ENCODE measurements around the gene OTOF.
"Not testable (repeated sequence)": the region's sequence is repeated elsewhere in the genome, so short reads cannot be mapped to it uniquely, and the experiment has no call there.

OTOF gene

DNA sequence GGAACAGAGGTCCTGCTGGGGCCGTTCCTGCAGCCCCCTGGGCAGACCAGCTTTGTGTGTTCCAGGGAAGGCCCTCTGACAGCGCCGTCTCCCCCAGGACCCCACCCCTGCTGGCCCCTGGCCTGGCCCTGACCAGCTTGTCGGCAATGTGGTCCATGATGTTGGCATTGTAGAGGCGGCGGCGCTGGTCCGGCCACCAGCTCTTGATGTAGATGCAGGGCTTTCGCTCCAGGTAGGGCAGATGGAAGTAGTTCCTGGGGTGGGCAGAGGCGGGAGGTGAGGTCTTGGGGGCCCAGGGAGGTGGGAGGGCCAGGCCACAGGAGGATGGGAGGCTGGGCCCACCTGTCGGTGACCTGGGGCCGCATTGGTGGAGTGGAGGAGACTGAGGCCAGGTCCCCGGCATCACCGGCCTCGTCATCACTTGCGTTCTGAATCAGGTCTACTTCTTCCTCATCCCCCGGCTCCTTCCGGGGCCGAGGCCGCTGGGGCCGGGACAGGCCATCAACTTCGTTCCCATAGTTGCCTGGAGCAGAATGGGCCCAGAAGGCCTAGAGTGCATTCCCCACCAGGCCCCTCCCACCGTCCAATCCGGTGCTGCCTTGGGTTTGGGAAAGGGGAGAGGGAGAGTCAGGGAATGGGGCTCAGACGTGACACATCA, 1.3 kb upstream of the OTOF start:
- DNase-seq: no peak

DNA sequence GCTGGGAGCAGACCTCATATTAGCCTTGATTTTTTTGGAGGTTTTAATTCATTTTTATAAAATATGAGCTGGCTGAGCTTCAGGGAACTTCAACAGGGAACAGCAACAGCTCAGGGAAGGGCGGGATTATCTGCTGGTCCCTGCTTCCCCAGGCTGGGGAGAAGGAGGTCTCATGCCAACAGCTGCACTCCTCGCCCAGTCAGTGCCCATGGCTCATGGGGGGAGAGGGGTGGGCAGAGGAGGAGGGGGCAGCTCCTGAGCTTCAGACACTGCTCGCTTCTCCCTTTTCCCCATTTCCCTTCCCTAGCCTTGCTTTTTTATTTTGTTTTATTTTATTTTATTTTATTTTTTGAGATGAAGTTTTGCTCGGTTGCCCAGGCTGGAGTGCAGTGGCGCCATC, 442 bp upstream of the OTOF start:
- no peak for DNase-seq

DNA sequence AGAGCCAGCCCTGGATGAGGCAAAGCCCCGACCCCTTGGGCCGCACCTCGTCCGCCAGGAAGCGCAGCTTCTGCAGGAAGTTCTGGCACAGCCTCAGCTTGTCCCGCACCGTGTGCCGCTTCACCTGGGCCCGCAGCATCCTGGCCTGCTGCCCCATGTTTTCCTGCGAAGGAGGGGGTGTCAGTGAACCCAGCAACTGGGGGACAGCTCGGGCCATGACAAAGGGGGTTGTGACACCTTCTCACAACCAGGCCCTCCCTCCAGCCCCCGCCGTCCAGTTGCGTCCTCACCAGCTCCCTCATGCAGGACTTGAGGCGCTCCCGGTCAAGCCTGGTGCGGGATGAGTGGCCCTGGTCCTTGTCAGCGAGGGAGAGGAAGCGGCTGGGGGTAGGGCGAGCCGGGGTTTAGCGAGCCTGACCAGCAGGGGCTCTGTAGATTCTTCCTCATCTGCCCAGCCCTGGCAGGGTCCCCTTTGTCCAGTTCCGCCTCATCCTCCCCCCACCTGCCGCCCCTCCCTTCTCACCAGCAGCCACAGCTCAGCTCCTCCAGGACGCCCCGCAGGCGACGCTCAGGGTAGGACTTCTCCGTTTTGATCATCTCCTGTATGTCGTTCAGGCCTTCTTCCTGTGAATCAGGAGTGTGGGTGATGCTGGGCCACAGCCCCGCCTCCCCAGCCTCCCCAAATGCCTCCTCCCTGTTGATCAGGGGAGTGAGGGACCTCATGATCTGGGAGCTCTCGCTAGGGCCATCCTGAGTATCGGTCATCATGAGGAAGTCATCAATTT, 606 bp downstream of the OTOF start:
- DNase-seq: peak in 1 of 5 donors; percentile 11

DNA sequence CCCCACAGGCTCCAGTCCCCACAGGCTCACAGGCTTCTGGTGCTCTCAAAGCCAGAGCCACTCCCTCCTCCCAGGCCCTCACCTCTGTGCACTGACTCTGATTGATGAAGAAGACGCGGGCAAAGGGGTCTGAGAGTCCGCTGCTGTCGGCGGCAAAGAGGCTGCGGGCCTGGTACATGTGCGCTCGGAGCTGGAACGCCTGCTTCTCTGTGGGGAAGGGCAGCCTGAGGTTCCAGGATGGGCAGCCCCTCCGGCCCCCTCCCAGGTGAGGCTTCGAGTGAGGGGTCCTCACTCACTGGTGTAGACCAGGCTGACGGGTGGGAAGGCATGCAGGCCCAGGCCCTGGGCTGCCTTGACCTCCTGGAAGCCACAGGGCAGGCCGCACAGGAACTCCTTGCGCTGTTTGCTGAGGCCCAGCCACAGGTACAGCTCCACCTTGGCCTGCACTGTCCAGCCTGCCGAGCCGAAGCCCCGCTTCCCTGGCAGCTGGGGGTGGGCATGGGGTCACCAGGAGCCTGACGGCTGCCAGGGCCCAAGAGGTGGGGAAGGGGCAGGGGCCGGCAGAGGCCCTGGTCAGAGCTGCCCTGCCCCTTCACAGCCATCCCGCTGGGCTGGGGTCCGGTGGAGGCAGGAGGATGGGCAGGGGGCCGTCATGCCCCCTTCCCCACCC, 2.0 kb downstream of the OTOF start:
- no peak for DNase-seq

DNA sequence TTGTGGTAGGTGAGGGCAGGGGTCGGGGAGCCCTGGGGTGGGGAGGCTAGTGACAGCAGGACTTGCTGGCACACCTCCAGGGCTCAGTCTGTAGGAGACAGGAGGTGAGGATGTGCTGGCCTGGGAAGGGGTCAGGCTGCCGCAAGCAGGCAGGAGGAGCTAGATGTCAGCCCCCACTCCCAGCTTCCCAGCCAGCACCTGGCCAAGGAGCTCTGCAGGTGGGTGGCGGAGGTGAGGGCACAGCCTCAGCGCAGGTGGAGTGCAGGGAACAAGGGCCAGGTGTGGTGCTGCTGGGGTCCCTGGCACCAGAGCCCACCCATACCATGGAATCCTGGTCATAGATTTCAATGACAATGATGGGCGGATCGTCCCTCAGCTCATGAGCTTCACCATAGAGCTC, 2.9 kb downstream of the OTOF start:
- DNase-seq: no peak

DNA sequence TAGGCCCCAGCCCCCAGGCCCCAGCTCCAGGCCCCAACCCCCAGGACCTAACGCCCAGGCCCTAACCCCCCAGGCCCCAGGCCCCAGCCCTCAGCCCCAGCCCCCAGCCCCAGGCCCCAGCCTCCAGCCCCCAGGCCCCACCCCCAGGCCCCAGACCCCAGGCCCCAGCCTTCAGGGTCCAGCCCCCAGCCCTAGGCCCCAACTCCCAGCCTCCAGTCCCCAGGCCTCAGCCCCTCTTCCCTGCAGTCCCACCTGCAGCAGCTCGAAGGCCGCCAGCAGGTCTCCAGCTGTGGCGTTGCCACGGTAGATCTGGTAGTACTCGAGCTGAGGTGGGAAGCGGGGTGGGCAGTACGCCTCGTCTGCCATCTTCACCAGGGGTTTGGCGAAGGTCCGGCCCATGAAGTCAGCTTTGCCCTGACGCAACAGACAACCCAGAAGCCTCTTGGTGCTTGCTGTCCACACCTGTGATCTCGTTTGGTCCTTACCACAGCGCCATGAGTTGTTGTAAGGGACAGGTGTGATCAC, 3.6 kb downstream of the OTOF start:
- DNase-seq: no peak

DNA sequence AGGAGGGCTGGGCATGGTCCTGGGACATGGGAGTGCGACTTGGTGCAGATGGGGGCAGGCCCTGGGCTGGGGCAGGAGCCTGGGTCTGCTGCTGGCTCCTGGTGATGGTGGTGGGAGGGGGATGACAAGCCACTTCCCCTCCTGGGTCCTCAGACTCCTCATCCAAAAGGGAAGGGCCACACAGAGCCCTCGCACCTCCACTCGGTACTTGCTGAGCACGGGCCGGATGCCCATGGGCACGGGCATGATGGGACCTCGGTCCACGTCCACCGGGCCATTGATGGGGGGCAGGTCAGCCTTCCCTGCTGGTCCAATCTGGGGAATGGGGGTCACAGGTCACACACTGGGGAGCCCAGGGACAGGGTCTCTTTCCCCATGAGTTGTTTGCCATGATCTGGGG, 4.1 kb downstream of the OTOF start:
- no peak for DNase-seq

DNA sequence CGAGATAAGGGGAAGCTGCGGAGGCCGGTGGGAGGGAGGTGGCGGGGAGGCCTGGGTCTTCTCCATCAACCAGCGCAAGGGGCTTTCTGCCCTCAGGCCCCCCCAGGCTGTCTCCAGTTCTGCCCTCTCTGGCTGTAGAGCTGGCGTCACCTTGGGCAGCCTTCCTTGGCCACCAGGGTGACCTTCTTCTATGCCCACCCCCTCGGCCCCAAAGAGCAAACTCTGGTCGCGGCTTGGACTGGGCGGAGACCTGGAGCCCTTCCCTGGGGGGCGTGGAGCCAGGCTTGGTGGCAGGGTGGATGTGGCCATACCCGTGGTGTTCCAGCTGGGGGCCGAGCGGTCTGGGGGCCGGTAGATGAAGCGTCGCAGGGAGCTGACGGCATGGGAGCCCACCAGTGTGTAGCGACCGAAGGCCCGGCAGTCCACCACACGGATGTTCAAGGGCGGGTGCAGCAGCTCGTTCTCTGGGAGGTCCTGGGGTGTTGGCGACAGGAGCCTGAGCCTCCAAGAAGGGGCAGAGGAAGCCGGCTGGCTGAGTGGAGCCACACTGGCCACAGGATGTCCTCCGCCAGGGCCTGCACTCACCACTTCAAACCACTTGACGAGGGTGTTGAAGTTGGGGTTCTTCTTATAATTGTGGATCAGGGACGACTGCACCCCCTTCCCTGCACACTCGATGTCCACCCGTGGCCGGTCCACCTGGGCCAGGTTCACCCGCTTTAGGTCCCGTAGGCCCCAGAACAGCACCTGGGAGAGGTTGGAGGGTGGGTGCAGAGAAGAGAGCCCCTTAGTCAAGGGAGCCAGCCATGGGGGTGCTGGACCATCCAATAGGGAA, 4.9 kb downstream of the OTOF start:
- no peak for DNase-seq

DNA sequence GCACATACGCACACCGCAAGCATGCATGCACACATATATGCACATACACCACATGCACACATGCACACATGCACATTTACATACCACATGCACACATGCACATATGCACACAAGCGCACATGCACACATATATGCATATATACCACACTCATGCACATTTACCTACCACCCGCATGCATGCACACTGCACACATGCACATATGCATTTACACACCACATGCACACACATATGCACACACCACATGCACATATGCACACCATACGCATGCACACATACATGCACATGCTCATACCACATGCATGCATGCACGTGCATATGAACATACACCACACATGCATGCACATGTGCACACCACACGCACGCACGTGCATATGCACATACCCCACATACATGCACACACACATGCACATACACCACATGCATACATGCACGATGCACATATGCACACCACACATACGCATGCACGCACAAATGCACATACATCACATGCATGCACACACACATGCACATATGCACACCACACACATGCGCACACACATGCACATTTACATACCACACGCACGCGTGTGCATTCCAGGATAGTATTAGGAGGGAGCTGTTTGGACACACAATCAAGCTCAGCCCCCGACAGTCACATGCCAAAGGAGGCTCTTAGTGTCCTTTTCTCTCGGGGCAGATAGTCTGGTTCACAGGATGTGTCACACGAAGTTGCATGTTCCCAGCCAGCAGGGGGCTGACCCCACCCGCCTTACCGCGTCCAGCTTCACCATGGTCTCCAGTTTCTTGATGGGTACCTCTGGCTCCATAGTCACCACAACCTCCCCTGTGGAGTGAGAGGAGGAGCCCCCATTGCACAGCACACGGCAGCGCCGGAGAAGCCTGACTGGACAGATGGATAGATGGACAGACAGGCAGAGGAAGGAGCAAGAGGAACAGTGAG, 5.9 kb downstream of the OTOF start:
- no peak for DNase-seq

DNA sequence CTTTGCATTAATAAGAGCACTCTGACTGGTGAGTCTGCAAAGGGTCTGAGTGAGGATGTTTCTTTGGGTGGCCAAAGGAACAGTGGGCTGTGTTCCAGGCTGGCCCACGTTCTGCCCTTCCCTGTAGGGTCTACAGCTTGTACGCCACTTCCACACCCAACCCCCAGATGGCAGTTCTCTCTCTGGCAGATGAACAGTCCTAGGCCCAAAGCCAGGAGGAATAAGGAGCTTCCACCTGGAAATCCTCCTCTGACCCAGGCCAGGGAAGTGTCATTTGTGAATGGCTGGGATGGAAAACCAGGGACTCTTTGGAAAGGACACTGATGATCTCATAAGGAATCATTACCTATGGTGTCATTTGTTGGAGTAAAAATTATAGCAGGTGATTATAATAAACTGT, 6.6 kb downstream of the OTOF start:
- no peak for DNase-seq

DNA sequence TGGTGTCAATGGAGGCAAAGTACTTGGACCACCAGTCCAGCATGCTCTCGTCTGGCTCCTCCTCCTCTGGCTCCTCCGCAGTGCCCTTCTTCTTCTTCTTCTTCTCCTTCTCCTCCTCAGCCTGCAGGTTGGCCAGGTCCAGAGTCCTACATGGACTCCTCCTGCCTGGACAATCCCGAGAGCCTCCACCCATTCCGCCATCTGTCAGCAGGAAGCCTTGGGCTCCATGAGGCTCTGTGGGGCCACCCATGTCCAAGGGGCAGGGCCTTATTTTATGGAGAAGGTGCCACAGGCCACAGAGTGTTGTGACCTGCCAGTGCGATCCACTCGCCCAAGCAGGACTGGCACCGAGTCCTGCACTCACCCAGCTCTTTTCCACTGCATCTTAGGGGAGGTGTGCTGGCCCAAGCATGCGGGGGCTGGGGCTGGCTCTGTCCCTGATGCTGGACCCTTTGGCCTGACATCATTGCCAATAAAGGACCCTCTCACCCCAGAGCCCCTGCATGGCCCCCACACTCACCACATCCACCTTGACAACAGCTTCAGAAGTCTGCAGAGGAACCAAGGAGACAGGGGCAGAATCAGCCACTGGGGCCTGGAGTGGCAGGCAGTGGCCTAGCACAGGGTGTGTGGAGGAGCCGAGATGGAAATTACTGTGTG, 7.2 kb downstream of the OTOF start:
- no peak for DNase-seq

DNA sequence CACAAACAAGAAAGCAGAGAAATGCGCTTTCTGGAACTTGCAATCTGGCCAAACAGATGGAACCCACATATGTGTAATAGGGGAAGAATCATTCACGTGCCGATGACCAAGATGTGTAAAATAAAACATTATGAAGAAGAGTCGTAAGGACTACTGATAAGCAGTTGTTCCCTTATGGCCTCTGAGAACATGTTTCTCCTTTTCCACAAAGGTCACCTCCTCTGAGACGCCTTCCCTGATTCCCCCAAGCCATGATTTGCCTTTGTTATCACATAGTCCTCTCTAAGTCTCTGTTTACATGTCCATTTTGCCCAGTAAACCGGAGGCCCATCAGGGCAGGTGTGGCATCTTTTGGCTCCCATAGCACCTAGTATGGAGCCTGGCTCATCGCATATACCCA, 8.0 kb downstream of the OTOF start:
- no peak for DNase-seq

DNA sequence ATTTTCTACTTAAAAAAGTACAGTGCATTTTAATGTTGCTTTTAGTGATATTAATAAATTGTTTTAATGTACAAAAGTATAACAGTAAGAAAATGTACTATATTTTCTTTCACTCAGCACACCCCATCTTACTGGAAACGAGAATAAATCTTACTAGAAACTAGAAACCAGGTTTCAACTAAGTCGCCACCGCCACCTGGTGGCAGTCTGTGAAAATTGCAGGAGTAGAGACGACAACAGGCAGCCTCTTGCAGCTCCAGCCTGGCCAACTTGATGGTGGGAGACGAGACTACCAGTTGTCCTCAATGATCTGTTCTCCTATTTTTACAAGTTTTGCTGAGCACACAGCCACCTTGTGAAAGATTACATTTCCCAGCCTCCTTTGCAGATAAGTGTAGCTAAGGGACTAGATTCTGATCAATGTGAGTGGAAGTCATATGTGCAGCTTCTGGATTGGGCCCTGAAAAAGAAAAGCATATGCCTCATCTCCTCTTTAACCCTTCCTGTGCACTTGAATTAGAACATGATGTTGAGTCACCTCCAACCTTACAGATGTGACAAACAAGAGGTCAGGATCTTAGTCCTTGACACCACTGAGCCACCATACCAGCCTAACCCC, 8.7 kb downstream of the OTOF start:
- DNase-seq: peak in 2 of 5 donors; percentile 20 to 69

DNA sequence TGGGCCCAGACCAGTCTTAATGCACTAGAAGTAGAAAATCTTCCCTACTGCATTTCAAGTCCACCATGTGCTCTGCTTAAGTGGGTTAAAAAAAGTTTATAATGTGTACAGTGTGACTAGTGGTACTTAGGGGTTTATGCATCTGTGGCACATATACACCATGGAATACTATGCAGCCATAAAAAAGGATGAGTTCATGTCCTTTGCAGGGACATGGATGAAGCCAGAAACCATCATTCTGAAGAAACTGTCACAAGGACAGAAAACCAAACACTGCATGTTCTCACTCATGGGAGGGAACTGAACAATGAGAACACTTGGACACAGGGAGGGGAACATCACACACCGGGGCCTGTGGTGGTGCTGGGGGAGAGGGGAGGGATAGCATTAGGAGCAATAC, 9.4 kb downstream of the OTOF start:
- DNase-seq: not testable (repeated sequence)

DNA sequence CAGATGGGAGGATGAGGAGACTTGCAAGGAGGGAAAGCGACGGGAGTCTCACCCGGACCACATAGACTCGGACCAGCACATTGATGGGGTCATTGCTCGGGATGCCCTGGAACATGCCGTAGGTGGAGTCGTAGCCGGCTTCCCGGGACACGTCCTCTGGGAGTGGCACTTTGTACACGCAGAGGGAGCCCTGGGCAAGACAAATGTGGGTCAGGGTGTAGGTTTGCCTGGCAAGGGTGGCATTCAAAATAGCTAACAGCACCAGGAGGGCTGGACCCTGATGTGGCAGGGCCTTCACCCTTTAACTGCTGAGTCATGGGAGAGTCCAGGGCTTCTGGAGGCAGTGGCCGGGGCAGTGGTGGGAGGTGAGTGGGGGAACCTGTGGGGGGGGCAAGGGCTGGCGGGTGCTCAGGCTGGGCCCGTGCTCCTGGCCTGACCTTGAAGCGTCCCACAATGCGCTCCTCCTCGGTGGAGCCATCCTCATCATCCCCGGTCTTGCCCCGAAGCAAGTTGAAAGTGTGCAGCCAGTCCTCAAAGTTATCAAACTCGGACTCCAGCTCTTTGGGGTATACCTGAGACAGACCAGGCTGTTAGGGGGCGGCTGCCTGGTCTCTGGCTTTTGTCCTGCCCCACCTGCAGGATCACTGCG, 11.1 kb downstream of the OTOF start:
- DNase-seq: no peak

DNA sequence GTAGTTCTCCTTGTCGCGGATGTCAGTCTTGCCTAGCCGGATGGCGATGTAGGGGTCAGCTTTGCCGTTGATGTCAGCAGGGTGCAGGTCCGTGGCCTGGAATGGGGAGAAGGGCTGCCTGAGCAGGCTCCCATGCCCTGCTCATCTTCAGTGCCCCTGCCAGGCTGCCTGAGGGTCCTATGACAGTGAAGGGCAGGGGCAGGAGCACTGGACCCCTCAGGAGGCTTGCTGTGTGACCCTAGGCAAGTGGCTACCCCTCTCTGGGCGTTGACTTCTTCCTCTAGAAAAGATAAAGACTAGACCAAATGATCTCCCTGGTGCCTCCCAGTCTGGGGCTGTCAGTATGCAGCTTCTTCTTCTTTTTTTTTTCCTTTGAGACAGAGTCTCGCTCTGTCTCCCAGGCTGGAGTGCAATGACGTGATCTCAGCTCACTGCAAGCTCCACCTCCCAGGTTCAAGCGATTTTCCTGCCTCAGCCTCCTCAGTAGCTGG, 11.9 kb downstream of the OTOF start:
- DNase-seq: no peak

DNA sequence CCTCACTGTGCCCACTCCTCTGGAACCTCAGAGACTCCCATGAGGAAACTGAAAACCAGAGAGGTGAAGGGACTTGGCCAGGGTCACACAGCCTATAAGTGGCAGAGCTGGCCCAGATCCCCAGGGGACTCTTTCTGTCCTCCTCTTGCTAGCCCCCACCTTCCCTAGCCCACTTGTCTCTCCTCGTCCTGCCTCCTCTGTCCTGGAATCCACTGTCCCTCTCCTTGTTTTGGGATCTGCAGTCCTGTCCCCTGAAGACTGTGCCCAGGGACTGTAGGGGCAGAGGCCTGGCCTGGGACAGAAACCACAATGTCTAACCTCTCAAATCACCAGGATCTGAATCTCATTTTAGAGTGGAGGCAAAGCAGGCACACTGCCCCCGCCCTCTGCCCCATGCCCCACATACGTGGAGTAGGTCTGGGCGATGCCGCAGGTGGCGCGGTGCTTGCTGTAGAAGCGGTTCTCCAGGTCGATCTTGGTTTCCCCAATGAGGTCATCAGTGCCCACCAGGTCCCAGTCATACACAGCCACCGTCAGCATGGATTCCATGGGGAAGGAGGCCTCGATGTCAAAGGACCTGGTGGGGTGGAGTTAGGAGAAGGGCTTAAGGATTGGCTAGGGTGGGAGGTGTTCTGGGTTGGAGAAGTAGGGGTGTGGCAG, 12.5 kb downstream of the OTOF start:
- DNase-seq: no peak

DNA sequence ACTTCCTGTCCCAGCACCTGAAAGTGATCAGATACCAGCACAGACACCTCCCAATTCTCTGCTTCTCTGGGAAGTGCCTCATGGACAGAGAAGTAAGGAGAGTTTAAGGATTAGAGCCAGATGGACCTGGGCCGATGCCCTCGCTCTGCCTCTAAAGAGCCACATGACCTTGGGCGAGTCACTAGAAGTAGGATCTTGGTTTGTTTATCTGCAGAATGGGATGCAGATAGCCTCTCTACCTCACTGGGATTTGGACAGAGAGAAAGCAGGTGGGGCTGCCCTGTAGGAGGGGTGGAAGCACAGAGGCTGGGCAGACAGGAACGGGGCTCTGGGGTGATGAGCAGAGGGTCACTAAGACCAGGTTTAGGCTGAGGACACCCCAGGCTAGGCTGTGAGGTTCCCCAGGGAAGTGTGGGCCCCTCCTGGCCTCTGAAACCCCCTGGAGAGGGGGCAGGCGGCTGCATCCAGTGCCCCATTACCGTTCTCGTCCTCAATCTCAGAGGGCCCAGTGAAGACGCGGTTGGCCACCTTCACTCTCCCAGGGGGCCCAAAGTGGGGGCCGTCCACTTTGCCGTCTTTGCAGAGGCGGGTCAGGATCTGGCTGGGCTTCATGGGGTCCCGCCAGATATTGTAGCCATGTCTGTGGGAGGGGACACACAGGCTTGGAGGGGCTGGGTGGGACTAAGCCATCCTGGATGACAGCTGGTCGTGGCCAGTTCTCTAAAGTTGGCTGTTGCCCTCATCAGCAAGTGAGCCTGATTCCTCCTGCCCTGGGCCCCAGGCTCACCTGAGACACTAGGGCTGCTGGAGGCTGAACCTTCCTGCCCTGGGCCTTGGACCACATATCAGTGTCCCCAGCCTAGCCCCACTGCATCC, 13.3 kb downstream of the OTOF start:
- no peak for DNase-seq

Measured in T-helper 1 cell (primary cell).